ENCODE measurements around the gene ANGPTL2. TPM values are rescaled to one million over a fixed set of nuclear protein-coding genes. Genes with fewer than 3 reads are reported as not detected.

The ANGPTL2 gene
- total RNA-seq, 1 donor from 2014 or later = 16.6 TPM

DNA sequence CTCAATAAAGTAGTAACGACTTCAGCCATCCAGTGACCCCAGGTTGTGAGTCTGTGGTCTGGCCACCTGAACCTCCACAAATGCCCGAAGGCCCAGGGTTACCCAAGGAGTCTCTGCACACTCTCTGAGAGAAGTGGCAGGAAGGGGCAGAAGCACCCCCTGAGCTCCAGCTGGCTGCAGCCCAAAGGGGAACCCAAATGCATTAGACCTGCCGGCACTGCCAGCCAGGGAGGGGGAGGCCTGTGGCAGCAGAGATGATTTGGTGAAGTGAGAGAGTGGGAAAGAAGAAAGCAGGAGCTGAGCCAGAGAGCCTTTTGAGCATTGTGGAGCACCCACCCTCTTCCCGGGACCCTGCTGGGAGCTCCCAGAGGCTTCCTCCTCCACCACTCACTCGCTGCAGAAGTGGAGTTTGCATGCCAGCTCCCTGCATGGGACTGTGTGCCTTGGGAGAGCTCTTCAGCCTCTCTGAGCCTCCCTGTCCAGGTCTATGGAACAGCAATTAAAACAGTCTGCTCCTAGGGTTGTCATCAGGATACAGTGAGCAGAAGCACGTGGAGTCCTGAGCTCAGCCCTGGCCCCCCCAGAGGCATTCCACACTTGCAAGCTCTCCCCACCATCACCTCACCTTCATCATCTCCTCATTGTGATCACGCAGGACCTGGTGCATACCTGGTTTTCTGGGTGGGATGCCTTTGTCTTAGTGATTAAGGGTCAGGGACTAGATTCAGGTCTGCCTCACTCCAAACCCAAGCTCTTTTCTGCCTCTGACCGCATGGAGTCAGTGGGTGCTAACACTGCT is 13.8 kb upstream of the ANGPTL2 start:
- Mint-ChIP-seq H3K27ac (no peak overlapping the region), H3K36me3 (no peaks in the 10 kb centered on the region), H3K4me3 (no peak overlapping the region), H3K9me3 (no peaks in the 10 kb centered on the region), H3K27me3 (ENCODE audit: low read depth) (no peaks in the 10 kb centered on the region), H3K4me1 (peaks cover 9% of the 10 kb centered on the region)
- peak in 1 of 2 experiments; percentile 24 for DNase-seq (ENCODE audit: low spot score in 2 of 2, unreplicated experiment in 2 of 2)
- TF ChIP-seq, protein P1, sequence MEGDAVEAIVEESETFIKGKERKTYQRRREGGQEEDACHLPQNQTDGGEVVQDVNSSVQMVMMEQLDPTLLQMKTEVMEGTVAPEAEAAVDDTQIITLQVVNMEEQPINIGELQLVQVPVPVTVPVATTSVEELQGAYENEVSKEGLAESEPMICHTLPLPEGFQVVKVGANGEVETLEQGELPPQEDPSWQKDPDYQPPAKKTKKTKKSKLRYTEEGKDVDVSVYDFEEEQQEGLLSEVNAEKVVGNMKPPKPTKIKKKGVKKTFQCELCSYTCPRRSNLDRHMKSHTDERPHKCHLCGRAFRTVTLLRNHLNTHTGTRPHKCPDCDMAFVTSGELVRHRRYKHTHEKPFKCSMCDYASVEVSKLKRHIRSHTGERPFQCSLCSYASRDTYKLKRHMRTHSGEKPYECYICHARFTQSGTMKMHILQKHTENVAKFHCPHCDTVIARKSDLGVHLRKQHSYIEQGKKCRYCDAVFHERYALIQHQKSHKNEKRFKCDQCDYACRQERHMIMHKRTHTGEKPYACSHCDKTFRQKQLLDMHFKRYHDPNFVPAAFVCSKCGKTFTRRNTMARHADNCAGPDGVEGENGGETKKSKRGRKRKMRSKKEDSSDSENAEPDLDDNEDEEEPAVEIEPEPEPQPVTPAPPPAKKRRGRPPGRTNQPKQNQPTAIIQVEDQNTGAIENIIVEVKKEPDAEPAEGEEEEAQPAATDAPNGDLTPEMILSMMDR (IDR thresholded peaks at IDR 0.05; ENCODE audit: unreplicated experiment) = no peak

DNA sequence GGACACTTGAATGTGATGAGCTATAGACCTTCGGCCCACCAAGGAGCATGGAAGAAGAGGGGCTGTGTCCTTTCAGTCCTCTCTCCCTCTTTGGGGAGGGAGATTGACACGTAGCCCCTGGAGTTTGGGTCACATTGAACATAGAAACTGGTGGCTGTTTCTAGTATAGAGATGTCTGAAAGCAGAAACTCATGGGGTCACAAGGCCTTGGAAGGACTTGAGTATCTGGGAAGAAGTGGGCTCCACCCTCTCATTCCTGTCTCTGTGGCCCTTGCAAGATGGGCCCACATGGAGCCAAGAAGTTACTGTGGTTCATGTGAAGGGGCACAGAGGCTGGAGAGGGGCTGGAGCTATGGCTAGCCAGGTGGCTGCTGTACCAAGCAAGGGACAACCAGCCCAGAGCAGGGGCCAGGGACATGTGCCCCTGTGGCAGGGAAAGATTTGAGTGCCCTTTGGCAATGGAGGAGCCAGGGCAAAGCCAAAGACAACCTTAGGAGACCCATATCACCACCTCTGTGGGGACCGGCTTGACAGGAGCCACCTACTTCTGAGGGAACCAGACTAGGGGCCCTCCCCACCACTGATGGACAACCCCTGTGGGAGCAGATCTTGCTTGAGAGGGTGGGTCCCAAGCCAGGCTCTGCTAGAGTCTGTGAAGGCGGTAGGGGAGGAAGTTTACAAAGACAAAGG is 12.8 kb upstream of the ANGPTL2 start:
- DNase-seq (ENCODE audit: low spot score in 2 of 2, unreplicated experiment in 2 of 2) = no peak
- Mint-ChIP-seq H3K9me3 (no peaks in the 10 kb centered on the region), H3K27ac (no peak overlapping the region), H3K36me3 (no peaks in the 10 kb centered on the region), H3K27me3 (ENCODE audit: low read depth) (no peaks in the 10 kb centered on the region), H3K4me1 (peaks cover 9% of the 10 kb centered on the region), H3K4me3 (no peak overlapping the region)
- TF ChIP-seq, protein P1 (IDR thresholded peaks at IDR 0.05; ENCODE audit: unreplicated experiment) = no peak

DNA sequence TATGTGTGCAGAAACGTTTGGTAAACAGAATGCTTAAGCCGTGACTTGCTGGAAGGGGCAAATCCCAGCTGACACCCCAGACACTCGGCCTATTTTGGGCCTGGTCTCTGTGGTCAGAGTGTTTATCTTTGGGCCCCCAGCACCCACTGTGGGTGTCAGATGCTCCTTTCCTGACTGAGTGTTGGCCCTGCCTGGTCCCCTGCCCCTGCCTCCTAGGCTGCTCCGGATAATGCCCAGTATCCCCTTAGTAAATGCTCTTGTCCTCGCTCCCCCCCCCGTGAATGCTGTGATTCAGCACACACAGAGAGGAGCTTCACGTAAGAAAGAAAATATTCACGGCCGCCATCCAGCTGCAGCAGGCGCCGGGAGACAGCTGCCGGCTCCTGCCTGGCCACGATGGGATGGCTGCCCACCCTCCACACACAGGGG is 11.3 kb upstream of the ANGPTL2 start:
- Mint-ChIP-seq H3K27me3 (ENCODE audit: low read depth) (no peaks in the 10 kb centered on the region), H3K27ac (peak overlapping the region; percentile 34), H3K4me3 (no peak overlapping the region), H3K9me3 (no peaks in the 10 kb centered on the region), H3K4me1 (peaks cover 9% of the 10 kb centered on the region), H3K36me3 (no peaks in the 10 kb centered on the region)
- DNase-seq (ENCODE audit: low spot score in 2 of 2, unreplicated experiment in 2 of 2) = peak in 1 of 2 experiments; percentile 33
- TF ChIP-seq, protein P1 (IDR thresholded peaks at IDR 0.05; ENCODE audit: unreplicated experiment) = no peak

DNA sequence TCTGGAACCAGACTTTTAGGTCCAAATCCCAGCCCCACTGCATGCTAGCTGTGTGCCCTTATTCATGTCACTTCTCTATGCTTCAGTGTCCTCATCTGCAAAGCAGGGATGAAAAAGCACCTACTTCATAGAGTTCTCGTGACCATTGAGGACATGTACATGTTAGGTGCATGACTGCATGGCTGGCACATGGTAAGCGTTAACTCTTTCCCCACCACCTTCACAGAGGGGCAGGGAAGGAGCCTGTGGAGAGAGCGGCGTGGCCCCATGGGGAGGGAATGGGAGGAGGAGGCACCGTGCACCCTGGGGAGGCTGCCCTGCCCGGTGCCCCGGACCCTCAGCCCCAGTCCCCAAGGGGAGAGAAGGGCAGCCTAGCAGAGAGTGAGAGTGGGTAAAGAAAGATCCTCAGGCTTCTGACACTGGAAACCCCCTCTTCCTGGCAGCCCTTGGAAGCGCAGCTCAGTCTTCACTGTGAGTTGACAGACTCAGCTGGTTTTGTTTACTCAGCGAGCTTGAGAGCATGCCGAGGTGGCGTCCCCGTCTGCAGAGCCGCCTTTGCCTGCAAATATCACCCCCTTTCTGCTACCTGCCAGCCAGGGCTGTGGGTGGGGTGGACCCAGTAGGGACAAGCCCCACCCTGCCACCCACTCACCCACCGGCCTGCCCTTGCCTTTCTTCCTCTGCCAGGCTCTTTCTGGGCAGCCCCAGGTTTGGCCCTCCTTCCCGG is 10.6 kb upstream of the ANGPTL2 start:
- Mint-ChIP-seq H3K4me1 (peaks cover 9% of the 10 kb centered on the region), H3K27me3 (ENCODE audit: low read depth) (no peaks in the 10 kb centered on the region), H3K9me3 (no peaks in the 10 kb centered on the region), H3K27ac (no peak overlapping the region), H3K36me3 (no peaks in the 10 kb centered on the region), H3K4me3 (no peak overlapping the region)
- DNase-seq (ENCODE audit: low spot score in 2 of 2, unreplicated experiment in 2 of 2) = peak in 1 of 2 experiments; percentile 34
- TF ChIP-seq, protein P1 (IDR thresholded peaks at IDR 0.05; ENCODE audit: unreplicated experiment) = no peak

DNA sequence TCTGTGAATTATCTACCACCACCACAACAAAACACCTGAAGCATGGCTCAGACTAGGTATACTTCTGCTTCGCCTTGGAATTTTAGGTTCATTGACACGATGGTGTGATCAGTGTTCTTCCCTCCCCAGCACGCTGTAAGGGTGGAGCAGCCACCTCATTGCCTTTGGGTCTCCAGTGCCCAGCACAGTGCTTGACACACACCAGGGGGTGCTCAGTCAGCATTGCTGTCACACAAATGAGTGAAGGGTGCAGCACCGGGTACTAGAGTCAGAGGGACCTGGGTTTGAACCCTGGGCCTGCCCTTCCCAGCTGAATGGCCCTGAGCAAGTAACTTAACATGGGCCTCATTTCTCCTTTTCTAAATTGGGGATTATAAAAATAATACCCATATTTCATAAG is 9.9 kb upstream of the ANGPTL2 start:
- TF ChIP-seq, protein P1 (IDR thresholded peaks at IDR 0.05; ENCODE audit: unreplicated experiment) = no peak
- H3K36me3 Mint-ChIP-seq = no peaks in the 10 kb centered on the region
- H3K4me1 Mint-ChIP-seq = peaks cover 9% of the 10 kb centered on the region
- DNase-seq (ENCODE audit: low spot score in 2 of 2, unreplicated experiment in 2 of 2) = no peak
- H3K27me3 Mint-ChIP-seq (ENCODE audit: low read depth) = no peaks in the 10 kb centered on the region
- no peak overlapping the region for H3K4me3 Mint-ChIP-seq
- no peaks in the 10 kb centered on the region for H3K9me3 Mint-ChIP-seq
- no peak overlapping the region for H3K27ac Mint-ChIP-seq

Measured in mesothelial cell of epicardium (in vitro differentiated cells).